Gastrocnemius medialis (tissue), 4 donors: ENCODE results near the gene CRAMP1.

Experiments used
- CTCF ChIP-seq, 5 experiments: fragments of 450-650 bp in 3 of 5; fragments of 200-600 bp in 2 of 5; sonication (generic) in 2 of 5; IDR thresholded peaks in 4 of 5; conservative IDR thresholded peaks in 1 of 5; 1 replicate in 4 of 5; 2 replicates in 1 of 5; pipeline ENCODE4 v1.5.1; 2016 to 2019; ENCODE audit warnings: antibody characterized with exemption in 5 of 5, mild to moderate bottlenecking in 3 of 5, moderate library complexity in 3 of 5
- POLR2A ChIP-seq, 2 donors: fragments of 450-650 bp; IDR thresholded peaks; one replicate each; pipeline ENCODE4 v1.6.1; 2017; ENCODE audit warnings: antibody characterized with exemption in 2 of 2, mild to moderate bottlenecking in 2 of 2, moderate library complexity in 2 of 2

GRCh38 chr16:1674306-1674705 is 62.1 kb downstream of the CRAMP1 start:
- no peak for TF ChIP-seq CTCF (IDR thresholded peaks at IDR 0.05 in 4 of 5, conservative IDR thresholded peaks at IDR 0.05 in 1 of 5)
- no peak for TF ChIP-seq POLR2A (IDR thresholded peaks at IDR 0.05)
